HepG2 (cell line): Measurements from ENCODE around the gene NGFR. TPM values are rescaled to one million over a fixed set of nuclear protein-coding genes. Genes with fewer than 3 reads are reported as not detected.

Source experiments
- ATAC-seq: fragments of 200-7000 bp; cut with Tn5 transposase; 3 replicates; pipeline ENCODE4 v1.9.1; 2020; ENCODE audit warnings: mild to moderate bottlenecking, moderate library complexity
- BruUV-seq: library from RNA; stranded (reverse); fragments of 400-500 nt; replicated peaks from 2 replicates; lab custom pipeline; 2021; lab: Mats Ljungman, UMichigan
- CTCF ChIA-PET: fragments of 300-600 bp; formaldehyde crosslinking; extraction: SDS; loops from one replicate; lab custom pipeline; 2021; ENCODE audit warnings: low total read pairs, inconsistent platforms, low intra/inter-chr PET ratio; lab: Yijun Ruan, JAX
- POLR2A ChIA-PET: fragments of 350-600 bp; sonication (Branson Sonifier 250); formaldehyde crosslinking; loops from one replicate; lab custom pipeline; 2020; ENCODE audit warnings: antibody characterized with exemption, inconsistent platforms; lab: Yijun Ruan, JAX
- DNase-seq: peaks from one replicate; pipeline ENCODE4 v3.0.0-alpha.2; 2015; ENCODE audit warnings: low spot score
- FAIRE-seq: peaks from 3 replicates; lab custom pipeline; 2011; peaks lifted over from hg19 to GRCh38; lab: Jason Lieb, UNC
- H2AFZ ChIP-seq: one replicate; pipeline ENCODE4 v1.6.1; 2011; ENCODE audit warnings: low read length, inconsistent platforms
- H3K27ac ChIP-seq: fragments of 300-600 bp; 3 replicates; pipeline ENCODE4 v1.8.0; 2011; ENCODE audit warnings: mixed run types, mild to moderate bottlenecking, mixed read lengths, low read length, inconsistent platforms; ENCODE audit not compliant: insufficient read depth; ENCODE audit errors: extremely low read length
- H3K27me3 ChIP-seq, 2 experiments: fragments of 200-600 bp in 1 of 2; 2 replicates in 1 of 2; 3 replicates in 1 of 2; pipeline versions ENCODE4 v1.6.0 to v1.8.0; 2011; ENCODE audit warnings: low read length in 2 of 2, mild to moderate bottlenecking in 2 of 2, moderate library complexity in 2 of 2, inconsistent platforms in 1 of 2; ENCODE audit not compliant: insufficient read depth in 2 of 2, control insufficient read depth in 1 of 2
- H3K36me3 ChIP-seq, 2 experiments: fragments of 200-600 bp in 1 of 2; replicated peaks in 1 of 2; 2 replicates in 1 of 2; 3 replicates in 1 of 2; pipeline versions ENCODE4 v1.5.1 to v1.8.0; 2011; ENCODE audit warnings: low read length in 2 of 2, inconsistent platforms in 1 of 2; ENCODE audit not compliant: insufficient read depth in 2 of 2, control insufficient read depth in 1 of 2
- H3K4me1 ChIP-seq: 2 replicates; pipeline ENCODE4 v1.5.1; 2012; ENCODE audit warnings: low read length, inconsistent platforms; ENCODE audit not compliant: insufficient read depth
- H3K4me2 ChIP-seq: 2 replicates; pipeline ENCODE4 v1.6.0; 2011; ENCODE audit warnings: low read depth, low read length, inconsistent platforms
- H3K4me3 ChIP-seq, 3 experiments: fragments of 200-600 bp in 1 of 3; sonication (generic), shearing (Covaris generic) in 1 of 3; replicated peaks in 1 of 3; 2 replicates each; pipeline ENCODE4 v1.5.1; 2011 to 2016; ENCODE audit warnings: low read length in 3 of 3, inconsistent platforms in 2 of 3, low read depth in 2 of 3, mild to moderate bottlenecking in 2 of 3, control low read depth in 1 of 3, mixed read lengths in 1 of 3; ENCODE audit not compliant: insufficient read depth in 1 of 3
- H3K79me2 ChIP-seq: one replicate; pipeline ENCODE4 v1.6.1; 2011; ENCODE audit warnings: low read length, inconsistent platforms; ENCODE audit not compliant: insufficient read depth
- H3K9ac ChIP-seq: 2 replicates; pipeline ENCODE4 v1.6.0; 2011; ENCODE audit warnings: mild to moderate bottlenecking, low read depth, low read length, inconsistent platforms; ENCODE audit not compliant: insufficient read depth
- H3K9me3 ChIP-seq: 2 replicates; pipeline ENCODE4 v1.5.1; 2012; ENCODE audit warnings: mild to moderate bottlenecking, low read length
- H4K20me1 ChIP-seq: 2 replicates; pipeline ENCODE4 v1.6.0; 2011; ENCODE audit warnings: inconsistent platforms, mild to moderate bottlenecking, low read length, moderate library complexity; ENCODE audit not compliant: insufficient read depth
- FOSL1 ChIP-seq: sonication (generic); formaldehyde crosslinking; IDR thresholded peaks from 2 replicates; pipeline ENCODE4 v1.9.0; 2021; ENCODE audit warnings: missing genetic modification reagents, borderline replicate concordance
- FOXP4 ChIP-seq: sonication (generic); formaldehyde crosslinking; IDR thresholded peaks from 2 replicates; pipeline ENCODE4 v1.4.0; 2020; ENCODE audit warnings: missing genetic modification reagents
- PAWR ChIP-seq: sonication (generic); formaldehyde crosslinking; IDR thresholded peaks from 2 replicates; pipeline ENCODE4 v1.4.0; 2020; ENCODE audit warnings: missing genetic modification reagents, mild to moderate bottlenecking, borderline replicate concordance
- TIGD3 ChIP-seq: sonication (generic); formaldehyde crosslinking; IDR thresholded peaks from 2 replicates; pipeline ENCODE4 v1.5.1; 2020; ENCODE audit warnings: mild to moderate bottlenecking, missing genetic modification reagents, borderline replicate concordance
- ZBTB40 ChIP-seq, 2 experiments: fragments of 450-650 bp in 1 of 2; sonication (generic) in 1 of 2; formaldehyde crosslinking in 1 of 2; IDR thresholded peaks; 2 replicates each; pipeline versions ENCODE4 v1.6.1 to v1.8.0; 2016 to 2022; ENCODE audit warnings: antibody characterized with exemption in 1 of 2, mild to moderate bottlenecking in 1 of 2, missing genetic modification reagents in 1 of 2
- ZBTB44 ChIP-seq: sonication (generic); formaldehyde crosslinking; IDR thresholded peaks from 2 replicates; pipeline ENCODE4 v1.4.0; 2020; ENCODE audit warnings: missing genetic modification reagents
- ZIK1 ChIP-seq: sonication (generic); formaldehyde crosslinking; IDR thresholded peaks from 2 replicates; pipeline ENCODE4 v1.5.0; 2020; ENCODE audit warnings: mild to moderate bottlenecking, low read depth, missing genetic modification reagents, borderline replicate concordance
- ZNF253 ChIP-seq: sonication (generic); formaldehyde crosslinking; IDR thresholded peaks from 2 replicates; pipeline ENCODE4 v1.8.0; 2022; ENCODE audit warnings: mild to moderate bottlenecking, missing genetic modification reagents, borderline replicate concordance
- WGBS: methylation state at CpG from one replicate; pipeline ENCODE4 v1.1.6; 2017; ENCODE audit warnings: low lambda C conversion rate; 5-methylcytosine and 5-hydroxymethylcytosine counted together
- in situ Hi-C: cut with HindIII; loops from 2 replicates; pipeline ENCODE4 v1.10.0; 2017; ENCODE audit warnings: low pct_unique_long_range_greater_than_20kb; ENCODE audit not compliant: extremely low pct_ligation_motif_present
- intact Hi-C: fragments of 100-400 bp; cut with micrococcal nuclease; formaldehyde crosslinking; loops from one replicate; pipeline ENCODE4 v1.10.0; 2022; ENCODE audit not compliant: unreplicated experiment
- polyA plus RNA-seq, 8 experiments: library from polyadenylated mRNA; depleted of rRNA in 3 of 8; stranded (reverse) in 7 of 8; unstranded in 1 of 8; fragments of >200 nt; fragmentation: Illumina TruSeq in 4 of 8; extraction: Trizol in 4 of 8; gene quantifications; 2 replicates each; pipeline versions ENCODE4 v1.2.1 to v1.2.3, GENCODE V29; 2011 to 2016; ENCODE audit warnings: low read depth in 4 of 8, missing spikeins in 1 of 8, mixed read lengths in 1 of 8; ENCODE audit not compliant: insufficient read depth in 1 of 8
- total RNA-seq, 5 experiments: library from RNA; depleted of rRNA; stranded (reverse); fragments of >200 nt; fragmentation: Illumina TruSeq; extraction: Trizol; gene quantifications; 2 replicates each; pipeline ENCODE4 v1.2.3, GENCODE V29; 2016; ENCODE audit warnings: low read depth in 1 of 5

Gene NGFR
- total and polyA plus RNA-seq, 2 of the 13 experiments (the other 11 are each of a cell fraction or from before 2014, with no cell fraction given) = 1.1 to 1.8 TPM

- 9% methylated on average over 5 of the region's 5 CpGs for WGBS
- no TSS peak for BruUV-seq
- Histone ChIP-seq H3K4me1 (peaks cover 16% of the 10 kb centered on the region), H3K4me3 (no peak overlapping the region), H3K4me2 (no peak overlapping the region), H3K79me2 (no peaks in the 10 kb centered on the region), H3K27me3 (peaks cover 7 to 89% of the 10 kb centered on the region in 2 experiments), H3K9me3 (no peaks in the 10 kb centered on the region), H3K36me3 (no peaks in the 10 kb centered on the region), H3K9ac (no peak overlapping the region), H3K27ac (no peak overlapping the region), H2AFZ (no peak overlapping the region), H4K20me1 (no peaks in the 10 kb centered on the region; the same call in 1 of the 2 replicates)
- no peak for FAIRE-seq
- ChIA-PET CTCF (no interaction called here), POLR2A (no interaction called here)
- in situ Hi-C loops = no loop called here
- no peak for ATAC-seq
- no peak for DNase-seq
- intact Hi-C loops = loop anchor here (10.0 kb wide), 1 partner anchor 86 kb away; no protein-coding TSS in a partner anchor
- TF ChIP-seq ZBTB44 (no peak), TIGD3 (CRISPR knock-in tag) (no peak), PAWR (CRISPR knock-in tag) (no peak), FOXP4 (CRISPR knock-in tag) (no peak), FOSL1 (no peak), ZNF253 (CRISPR knock-in tag) (no peak), ZIK1 (CRISPR knock-in tag) (no peak), ZBTB40 (IDR thresholded peaks at IDR 0.05) (no peak), ZBTB40 (CRISPR knock-in tag; IDR thresholded peaks at IDR 0.05) (no peak)
Observed at GRCh38 chr17:49491192-49491769, 3.8 kb upstream of the NGFR start.
